HepG2 (cell line): ENCODE results near the gene TJAP1. TPM values are rescaled to one million over a fixed set of nuclear protein-coding genes. Genes with fewer than 3 reads are reported as not detected.

Experiments used
- ATAC-seq: fragments of 200-7000 bp; cut with Tn5 transposase; 3 replicates; pipeline ENCODE4 v1.9.1; 2020; ENCODE audit warnings: mild to moderate bottlenecking, moderate library complexity
- BruUV-seq: library from RNA; stranded (reverse); fragments of 400-500 nt; replicated peaks from 2 replicates; lab custom pipeline; 2021; lab: Mats Ljungman, UMichigan
- CTCF ChIA-PET: fragments of 300-600 bp; formaldehyde crosslinking; extraction: SDS; loops from one replicate; lab custom pipeline; 2021; ENCODE audit warnings: low total read pairs, inconsistent platforms, low intra/inter-chr PET ratio; lab: Yijun Ruan, JAX
- POLR2A ChIA-PET: fragments of 350-600 bp; sonication (Branson Sonifier 250); formaldehyde crosslinking; loops from one replicate; lab custom pipeline; 2020; ENCODE audit warnings: antibody characterized with exemption, inconsistent platforms; lab: Yijun Ruan, JAX
- DNase-seq: peaks from one replicate; pipeline ENCODE4 v3.0.0-alpha.2; 2015; ENCODE audit warnings: low spot score
- FAIRE-seq: peaks from 3 replicates; lab custom pipeline; 2011; peaks lifted over from hg19 to GRCh38; lab: Jason Lieb, UNC
- H2AFZ ChIP-seq: one replicate; pipeline ENCODE4 v1.6.1; 2011; ENCODE audit warnings: low read length, inconsistent platforms
- H3K27ac ChIP-seq: fragments of 300-600 bp; 3 replicates; pipeline ENCODE4 v1.8.0; 2011; ENCODE audit warnings: mixed run types, mild to moderate bottlenecking, mixed read lengths, low read length, inconsistent platforms; ENCODE audit not compliant: insufficient read depth; ENCODE audit errors: extremely low read length
- H3K27me3 ChIP-seq, 2 experiments: fragments of 200-600 bp in 1 of 2; 2 replicates in 1 of 2; 3 replicates in 1 of 2; pipeline versions ENCODE4 v1.6.0 to v1.8.0; 2011; ENCODE audit warnings: low read length in 2 of 2, mild to moderate bottlenecking in 2 of 2, moderate library complexity in 2 of 2, inconsistent platforms in 1 of 2; ENCODE audit not compliant: insufficient read depth in 2 of 2, control insufficient read depth in 1 of 2
- H3K36me3 ChIP-seq, 2 experiments: fragments of 200-600 bp in 1 of 2; replicated peaks in 1 of 2; 2 replicates in 1 of 2; 3 replicates in 1 of 2; pipeline versions ENCODE4 v1.5.1 to v1.8.0; 2011; ENCODE audit warnings: low read length in 2 of 2, inconsistent platforms in 1 of 2; ENCODE audit not compliant: insufficient read depth in 2 of 2, control insufficient read depth in 1 of 2
- H3K4me1 ChIP-seq: 2 replicates; pipeline ENCODE4 v1.5.1; 2012; ENCODE audit warnings: low read length, inconsistent platforms; ENCODE audit not compliant: insufficient read depth
- H3K4me2 ChIP-seq: 2 replicates; pipeline ENCODE4 v1.6.0; 2011; ENCODE audit warnings: low read depth, low read length, inconsistent platforms
- H3K4me3 ChIP-seq, 3 experiments: fragments of 200-600 bp in 1 of 3; sonication (generic), shearing (Covaris generic) in 1 of 3; replicated peaks in 1 of 3; 2 replicates each; pipeline ENCODE4 v1.5.1; 2011 to 2016; ENCODE audit warnings: low read length in 3 of 3, inconsistent platforms in 2 of 3, low read depth in 2 of 3, mild to moderate bottlenecking in 2 of 3, control low read depth in 1 of 3, mixed read lengths in 1 of 3; ENCODE audit not compliant: insufficient read depth in 1 of 3
- H3K79me2 ChIP-seq: one replicate; pipeline ENCODE4 v1.6.1; 2011; ENCODE audit warnings: low read length, inconsistent platforms; ENCODE audit not compliant: insufficient read depth
- H3K9ac ChIP-seq: 2 replicates; pipeline ENCODE4 v1.6.0; 2011; ENCODE audit warnings: mild to moderate bottlenecking, low read depth, low read length, inconsistent platforms; ENCODE audit not compliant: insufficient read depth
- H3K9me3 ChIP-seq: 2 replicates; pipeline ENCODE4 v1.5.1; 2012; ENCODE audit warnings: mild to moderate bottlenecking, low read length
- H4K20me1 ChIP-seq: 2 replicates; pipeline ENCODE4 v1.6.0; 2011; ENCODE audit warnings: inconsistent platforms, mild to moderate bottlenecking, low read length, moderate library complexity; ENCODE audit not compliant: insufficient read depth
- PCBP1 ChIP-seq: fragments of 200-400 bp; formaldehyde crosslinking; IDR thresholded peaks from 2 replicates; pipeline ENCODE4 v1.6.1; 2017; ENCODE audit warnings: mild to moderate bottlenecking, low read depth, low read length, borderline replicate concordance
- WGBS: methylation state at CpG from one replicate; pipeline ENCODE4 v1.1.6; 2017; ENCODE audit warnings: low lambda C conversion rate; 5-methylcytosine and 5-hydroxymethylcytosine counted together
- in situ Hi-C: cut with HindIII; loops from 2 replicates; pipeline ENCODE4 v1.10.0; 2017; ENCODE audit warnings: low pct_unique_long_range_greater_than_20kb; ENCODE audit not compliant: extremely low pct_ligation_motif_present
- intact Hi-C: fragments of 100-400 bp; cut with micrococcal nuclease; formaldehyde crosslinking; loops from one replicate; pipeline ENCODE4 v1.10.0; 2022; ENCODE audit not compliant: unreplicated experiment
- polyA plus RNA-seq, 8 experiments: library from polyadenylated mRNA; depleted of rRNA in 3 of 8; stranded (reverse) in 7 of 8; unstranded in 1 of 8; fragments of >200 nt; fragmentation: Illumina TruSeq in 4 of 8; extraction: Trizol in 4 of 8; gene quantifications; 2 replicates each; pipeline versions ENCODE4 v1.2.1 to v1.2.3, GENCODE V29; 2011 to 2016; ENCODE audit warnings: low read depth in 4 of 8, missing spikeins in 1 of 8, mixed read lengths in 1 of 8; ENCODE audit not compliant: insufficient read depth in 1 of 8
- total RNA-seq, 5 experiments: library from RNA; depleted of rRNA; stranded (reverse); fragments of >200 nt; fragmentation: Illumina TruSeq; extraction: Trizol; gene quantifications; 2 replicates each; pipeline ENCODE4 v1.2.3, GENCODE V29; 2016; ENCODE audit warnings: low read depth in 1 of 5
- TF ChIP-seq, protein P1 (sequence below): sonication (generic); formaldehyde crosslinking; IDR thresholded peaks from 2 replicates; pipeline ENCODE4 v1.5.1; 2020; ENCODE audit warnings: mild to moderate bottlenecking, missing genetic modification reagents, moderate library complexity

Gene TJAP1
- total and polyA plus RNA-seq, 2 of the 13 experiments (the other 11 are each of a cell fraction or from before 2014, with no cell fraction given): 15.7 to 41.6 TPM

DNA sequence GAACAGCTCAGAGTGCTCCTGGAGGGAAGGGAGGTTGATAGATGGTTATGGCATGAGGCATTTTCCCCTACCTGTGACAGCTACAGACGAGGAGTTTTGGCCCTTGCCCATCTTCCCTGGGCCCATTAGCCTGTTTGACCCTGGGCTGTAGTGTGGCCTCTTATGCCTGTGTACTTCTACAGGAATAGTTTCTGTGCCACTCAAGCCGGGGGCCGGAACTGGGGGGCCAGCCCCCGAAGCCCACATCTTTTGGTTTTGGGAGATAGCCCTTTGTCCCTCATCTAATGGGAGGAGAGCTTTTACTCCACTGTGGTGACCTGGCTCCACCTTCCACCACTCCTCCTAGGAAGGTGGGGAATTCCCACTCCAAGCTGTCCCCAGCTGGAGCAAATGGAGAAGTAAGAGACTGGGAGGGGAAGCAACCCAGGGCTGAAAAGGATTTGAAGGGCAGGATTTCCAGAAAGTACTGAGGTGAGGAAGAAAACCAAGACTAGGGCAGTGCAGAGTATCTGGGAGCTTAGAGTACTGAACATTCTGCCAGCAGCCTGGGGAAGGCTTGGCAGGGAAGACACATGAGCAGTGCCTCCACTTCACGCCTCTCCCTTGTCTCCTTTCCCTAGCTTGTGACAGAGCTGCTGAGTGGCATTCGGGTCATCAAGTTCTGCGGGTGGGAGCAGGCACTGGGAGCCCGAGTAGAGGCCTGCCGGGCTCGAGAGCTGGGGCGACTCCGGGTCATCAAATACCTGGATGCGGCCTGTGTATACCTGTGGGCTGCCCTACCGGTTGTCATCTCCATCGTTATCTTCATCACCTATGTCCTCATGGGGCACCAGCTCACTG lies 43.1 kb upstream of the TJAP1 start:
- in situ Hi-C loops (no loop called here), intact Hi-C loops (loop anchor here (10.0 kb wide), 1 partner anchor 61 kb away; no protein-coding TSS in a partner anchor)
- ChIA-PET POLR2A (interaction anchor here (0.7 to 1.9 kb wide), 6 partner anchors 12 to 201 kb away, joined by 3 to 9 read pairs (median 3); partner anchors contain the start of genes DLK2 and MAD2L1BP), CTCF (no interaction called here)
- DNase-seq (no peak), FAIRE-seq (no peak), ATAC-seq (no peak)
- Histone ChIP-seq H3K9me3 (no peaks in the 10 kb centered on the region), H3K36me3 (peaks cover 3 to 11% of the 10 kb centered on the region in 2 experiments), H3K27me3 (no peaks in the 10 kb centered on the region), H3K79me2 (peaks cover 3% of the 10 kb centered on the region), H3K9ac (no peak overlapping the region), H4K20me1 (no peaks in the 10 kb centered on the region), H3K4me3 (no peak overlapping the region), H2AFZ (no peak overlapping the region), H3K27ac (no peak overlapping the region), H3K4me1 (peaks cover 38% of the 10 kb centered on the region), H3K4me2 (no peak overlapping the region)
- 93% methylated on average over 14 of the region's 15 CpGs for WGBS
- BruUV-seq: no TSS peak
- TF ChIP-seq PCBP1: no peak
- TF ChIP-seq, protein P1, sequence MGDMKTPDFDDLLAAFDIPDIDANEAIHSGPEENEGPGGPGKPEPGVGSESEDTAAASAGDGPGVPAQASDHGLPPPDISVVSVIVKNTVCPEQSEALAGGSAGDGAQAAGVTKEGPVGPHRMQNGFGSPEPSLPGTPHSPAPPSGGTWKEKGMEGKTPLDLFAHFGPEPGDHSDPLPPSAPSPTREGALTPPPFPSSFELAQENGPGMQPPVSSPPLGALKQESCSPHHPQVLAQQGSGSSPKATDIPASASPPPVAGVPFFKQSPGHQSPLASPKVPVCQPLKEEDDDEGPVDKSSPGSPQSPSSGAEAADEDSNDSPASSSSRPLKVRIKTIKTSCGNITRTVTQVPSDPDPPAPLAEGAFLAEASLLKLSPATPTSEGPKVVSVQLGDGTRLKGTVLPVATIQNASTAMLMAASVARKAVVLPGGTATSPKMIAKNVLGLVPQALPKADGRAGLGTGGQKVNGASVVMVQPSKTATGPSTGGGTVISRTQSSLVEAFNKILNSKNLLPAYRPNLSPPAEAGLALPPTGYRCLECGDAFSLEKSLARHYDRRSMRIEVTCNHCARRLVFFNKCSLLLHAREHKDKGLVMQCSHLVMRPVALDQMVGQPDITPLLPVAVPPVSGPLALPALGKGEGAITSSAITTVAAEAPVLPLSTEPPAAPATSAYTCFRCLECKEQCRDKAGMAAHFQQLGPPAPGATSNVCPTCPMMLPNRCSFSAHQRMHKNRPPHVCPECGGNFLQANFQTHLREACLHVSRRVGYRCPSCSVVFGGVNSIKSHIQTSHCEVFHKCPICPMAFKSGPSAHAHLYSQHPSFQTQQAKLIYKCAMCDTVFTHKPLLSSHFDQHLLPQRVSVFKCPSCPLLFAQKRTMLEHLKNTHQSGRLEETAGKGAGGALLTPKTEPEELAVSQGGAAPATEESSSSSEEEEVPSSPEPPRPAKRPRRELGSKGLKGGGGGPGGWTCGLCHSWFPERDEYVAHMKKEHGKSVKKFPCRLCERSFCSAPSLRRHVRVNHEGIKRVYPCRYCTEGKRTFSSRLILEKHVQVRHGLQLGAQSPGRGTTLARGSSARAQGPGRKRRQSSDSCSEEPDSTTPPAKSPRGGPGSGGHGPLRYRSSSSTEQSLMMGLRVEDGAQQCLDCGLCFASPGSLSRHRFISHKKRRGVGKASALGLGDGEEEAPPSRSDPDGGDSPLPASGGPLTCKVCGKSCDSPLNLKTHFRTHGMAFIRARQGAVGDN (CRISPR knock-in tag): peak; percentile 16; the same call in 1 of the 2 replicates
